GM18502 (cell line): ENCODE measurements around the gene DYNLT1.
"Not testable (repeated sequence)": the region's sequence is repeated elsewhere in the genome, so short reads cannot be mapped to it uniquely, and the experiment has no call there.

Source experiments
- ATAC-seq: cut with Tn5 transposase; IDR thresholded peaks from one replicate; pipeline ENCODE4 v1.9.1; 2021; ENCODE audit warnings: mild to moderate bottlenecking; ENCODE audit not compliant: unreplicated experiment, poor library complexity

The DYNLT1 gene

DNA sequence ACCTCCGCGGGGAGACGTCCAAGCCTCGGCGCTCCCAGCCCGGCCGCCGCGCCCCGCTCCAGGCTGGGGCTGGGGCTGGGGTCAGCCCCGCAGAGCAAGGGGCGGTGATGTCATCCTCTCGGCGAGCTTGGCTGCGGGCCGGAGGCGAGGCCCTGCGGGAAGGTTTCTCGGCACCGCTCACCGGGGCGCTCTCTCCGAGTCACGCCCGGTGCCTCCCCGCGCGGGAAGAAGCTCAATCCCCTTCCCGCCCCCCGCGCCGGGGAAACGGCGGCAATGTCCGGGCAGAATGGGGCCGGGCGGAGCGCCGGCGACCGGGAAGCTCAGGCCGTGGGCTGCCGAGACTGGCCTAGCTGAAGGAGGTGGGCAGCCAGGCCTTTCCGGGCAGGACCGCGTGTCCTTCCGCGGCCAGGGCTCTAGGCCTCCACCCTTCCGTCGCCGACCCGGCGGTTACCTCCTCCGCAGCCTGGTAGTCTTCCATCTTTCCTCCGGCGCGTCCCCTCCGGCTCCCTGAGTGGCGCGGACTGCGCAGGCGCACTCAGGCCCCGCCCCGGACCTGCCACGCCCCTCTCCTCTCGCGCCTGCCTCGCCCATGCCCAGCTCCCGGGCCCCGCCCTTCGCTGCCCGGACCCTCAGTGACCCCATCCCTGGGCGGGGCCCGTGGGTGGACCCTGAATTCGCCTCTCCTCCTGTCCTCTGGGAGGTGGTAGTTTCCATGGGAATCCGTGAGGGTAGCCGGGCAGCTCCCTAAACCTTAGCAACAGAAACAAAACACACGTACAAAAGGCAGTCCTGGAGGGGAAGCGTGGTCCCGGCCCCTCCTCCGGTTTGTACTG lies at the start of gene DYNLT1:
TSS of gene DYNLT1 (minus strand) at position 513 of the 833 bp plus-strand sequence. CDS start at position 478, 35 bp downstream.
- ATAC-seq = peak; percentile 64

DNA sequence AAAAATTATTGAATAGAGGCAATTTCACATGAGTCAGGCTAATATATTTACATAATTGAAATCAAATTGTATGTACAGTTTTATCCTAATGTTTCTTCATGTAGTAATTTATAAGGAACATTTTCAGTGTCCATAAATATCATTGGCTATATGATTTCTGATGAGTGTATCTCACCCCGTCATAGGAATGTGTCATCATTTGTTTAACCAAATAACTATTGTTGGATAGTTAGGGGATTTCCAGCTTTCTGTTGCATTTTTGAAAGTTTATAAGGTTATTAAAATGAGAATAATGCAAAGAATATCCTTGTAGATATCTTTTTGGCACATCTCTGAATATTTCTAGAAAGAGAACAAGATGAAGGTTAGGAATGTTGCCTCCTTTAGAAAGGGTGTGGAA lies 44.3 kb upstream of the DYNLT1 start:
- no peak for ATAC-seq

DNA sequence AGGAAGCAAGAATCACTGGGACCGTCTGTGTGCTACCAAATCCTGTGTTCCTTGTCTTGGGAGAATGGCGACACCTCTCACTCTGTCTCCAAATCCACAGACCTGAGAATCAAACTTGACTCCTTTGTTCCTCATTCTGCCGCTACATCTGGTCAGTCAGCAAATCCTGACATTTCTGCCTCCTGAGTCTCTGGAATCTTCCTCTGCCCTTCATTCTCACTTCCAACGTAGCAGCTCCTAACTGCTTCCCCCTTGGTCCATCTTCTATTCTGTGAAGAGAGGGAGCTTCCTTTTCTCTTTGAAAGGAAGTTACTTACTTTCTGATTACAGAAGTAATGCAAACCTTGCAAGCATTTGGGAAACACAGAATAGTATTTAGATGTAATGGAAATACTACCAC lies 43.0 kb upstream of the DYNLT1 start:
- ATAC-seq = no peak

DNA sequence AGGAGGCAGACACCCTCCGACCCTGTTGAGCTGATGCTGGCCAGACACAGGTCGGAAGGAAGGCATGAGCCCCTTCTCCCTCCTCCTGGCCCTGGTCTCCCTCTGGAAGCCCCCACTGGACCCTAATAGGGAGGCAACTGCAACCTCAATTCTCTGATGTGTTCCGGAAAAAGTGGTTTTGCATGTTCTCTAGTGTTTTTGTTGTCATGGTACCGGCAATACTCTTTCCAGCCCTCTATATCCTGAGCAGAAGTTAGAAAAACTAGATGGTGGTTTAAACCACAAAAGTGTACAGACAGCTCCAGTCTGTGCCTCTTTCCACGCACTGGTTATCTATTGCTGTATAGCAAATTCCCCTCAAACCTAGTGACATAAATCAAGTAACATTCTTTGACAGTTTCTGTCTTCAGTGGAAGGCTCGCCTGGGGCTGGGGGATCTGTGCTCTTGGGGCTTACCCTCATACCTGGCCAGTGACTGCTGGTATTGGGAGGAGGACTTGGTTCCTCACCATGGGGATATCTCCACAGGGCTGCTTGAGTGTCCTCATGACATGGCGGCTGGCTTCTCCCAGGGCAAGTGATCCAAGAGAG lies 42.3 kb upstream of the DYNLT1 start:
- ATAC-seq = peak; percentile 86

DNA sequence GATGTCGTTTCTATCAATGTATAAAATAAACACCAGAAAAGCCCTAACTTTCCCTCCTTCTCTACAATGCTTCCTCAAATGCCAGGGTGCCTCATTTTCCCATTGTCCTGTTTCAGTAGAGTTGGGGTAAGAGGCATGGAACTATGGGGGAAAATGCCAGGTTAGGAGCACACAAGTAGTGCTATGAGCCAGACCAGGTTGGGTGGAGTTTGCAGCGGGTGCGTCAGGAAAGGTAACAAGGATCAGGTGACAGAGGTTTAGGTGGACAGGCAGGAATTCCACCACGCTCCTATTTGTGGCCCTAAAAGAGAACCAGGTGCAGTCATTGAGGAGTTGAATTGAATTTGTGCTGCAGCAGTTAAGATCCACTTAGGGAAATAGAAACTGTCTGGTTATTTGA lies 41.8 kb upstream of the DYNLT1 start:
- no peak for ATAC-seq

DNA sequence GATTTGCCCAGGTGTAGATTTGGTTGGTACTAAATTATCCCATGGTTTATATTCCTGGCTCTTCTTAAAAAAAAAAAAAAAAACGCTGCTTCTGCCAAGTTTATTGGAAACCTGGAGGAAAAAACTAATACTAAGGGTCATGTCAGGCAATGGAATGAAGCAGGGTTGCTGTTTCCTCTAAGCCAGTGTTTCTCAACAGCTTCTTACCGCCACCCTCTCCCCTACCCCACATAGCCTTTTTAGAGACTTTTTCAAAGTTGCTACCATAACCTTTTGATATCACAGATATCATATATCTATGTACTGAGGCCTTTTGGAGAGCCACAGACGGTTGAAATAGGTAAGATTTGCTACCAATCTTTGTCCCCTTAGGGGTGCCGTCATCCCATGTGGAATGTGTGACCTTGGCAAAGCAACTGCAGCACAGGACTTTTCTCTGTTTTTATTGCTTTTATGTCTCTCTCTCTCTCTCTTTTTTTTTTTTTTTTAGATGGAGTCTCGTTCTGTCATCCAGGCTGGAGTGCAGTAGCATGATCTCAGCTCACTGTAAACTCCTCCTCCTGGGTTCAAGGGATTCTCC lies 40.3 kb upstream of the DYNLT1 start:
- ATAC-seq = no peak

DNA sequence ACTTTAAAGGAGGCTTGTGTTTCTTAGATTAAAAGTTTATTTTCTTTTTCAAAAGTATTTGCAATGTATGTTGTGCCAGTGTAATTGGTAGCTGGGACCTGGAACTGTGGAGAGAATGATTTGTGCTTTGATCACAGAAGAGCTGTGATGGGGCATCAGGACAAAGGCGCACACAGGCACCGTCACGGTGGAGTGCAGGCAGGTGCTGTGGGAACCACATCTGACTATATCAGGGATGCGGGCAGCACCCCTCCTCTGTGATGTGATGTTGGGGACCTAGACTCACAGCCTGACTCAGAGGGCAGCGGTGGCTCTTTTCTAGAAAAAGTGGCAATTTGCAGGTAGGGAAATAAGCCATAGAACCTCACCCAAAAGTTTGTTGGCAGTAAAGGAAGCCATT lies 39.8 kb upstream of the DYNLT1 start:
- ATAC-seq = no peak

DNA sequence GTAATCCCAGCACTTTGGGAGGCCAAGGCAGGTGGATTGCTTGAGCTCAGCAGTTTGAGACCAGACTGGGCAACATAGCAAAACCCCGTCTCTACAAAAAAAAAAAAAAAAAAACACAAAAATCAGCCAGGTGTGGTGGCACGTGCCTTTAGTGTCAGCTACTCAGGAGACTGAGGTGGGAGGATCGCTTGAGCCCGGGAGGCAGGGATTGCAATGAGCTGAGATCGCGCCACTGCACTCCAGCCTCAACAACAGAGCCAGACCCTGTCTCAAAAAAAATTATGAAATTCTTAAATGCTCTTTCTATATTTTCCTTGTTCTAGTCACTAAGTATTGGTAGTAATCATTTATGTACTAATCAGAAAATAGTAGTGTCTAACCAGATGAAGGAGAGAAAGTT lies 35.9 kb upstream of the DYNLT1 start:
- no peak for ATAC-seq

DNA sequence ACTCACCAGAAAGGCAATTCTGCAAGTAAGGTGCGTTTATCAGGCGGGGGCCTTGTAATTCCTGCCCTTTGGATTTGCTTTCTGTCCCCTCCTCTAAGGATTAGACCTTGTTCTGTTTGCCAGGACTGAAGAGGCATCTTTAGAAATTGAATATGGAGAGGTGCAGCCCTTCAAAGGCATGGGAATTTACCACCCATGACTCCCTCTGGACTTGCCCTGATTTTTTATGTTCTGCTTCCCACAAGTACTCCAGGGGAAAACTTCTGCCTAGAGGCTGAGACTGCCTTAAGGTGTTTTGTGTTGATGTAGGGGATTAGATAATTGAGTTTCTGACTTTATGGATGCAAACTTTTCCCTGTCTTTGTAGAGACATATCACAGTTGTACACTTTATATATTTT lies 35.5 kb upstream of the DYNLT1 start:
- ATAC-seq = no peak

DNA sequence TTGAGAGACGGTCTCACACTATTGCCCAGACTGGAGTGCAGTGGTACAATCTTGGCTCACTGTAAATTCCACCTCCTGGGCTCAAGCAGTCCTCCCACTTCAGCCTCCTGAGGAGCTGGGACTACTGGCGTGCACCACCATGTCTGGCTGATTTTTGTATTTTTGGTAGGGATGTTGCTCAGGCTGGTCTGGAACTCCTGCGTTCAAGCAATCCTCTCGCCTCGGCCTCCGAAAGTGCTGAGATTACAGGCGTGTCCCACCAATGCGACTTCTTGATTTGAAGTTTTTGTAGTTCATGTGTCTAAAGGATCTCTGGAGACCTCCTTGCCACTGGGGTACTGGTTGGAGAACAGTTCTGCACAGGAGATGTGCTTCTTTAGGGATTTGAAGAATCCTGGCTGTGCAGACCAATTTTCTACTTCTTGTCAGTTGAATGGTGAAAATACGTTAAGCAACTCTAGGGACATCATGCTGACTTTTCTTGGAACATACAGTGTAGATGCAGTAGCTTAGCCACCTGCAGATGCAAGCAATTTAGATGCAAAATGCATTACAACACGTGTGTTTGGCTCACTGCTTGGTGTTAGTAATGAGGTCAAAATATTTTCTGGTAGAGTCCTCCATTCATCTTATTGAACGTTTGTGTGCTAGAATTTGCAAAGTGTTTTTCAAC lies 33.5 kb upstream of the DYNLT1 start:
- no peak for ATAC-seq

DNA sequence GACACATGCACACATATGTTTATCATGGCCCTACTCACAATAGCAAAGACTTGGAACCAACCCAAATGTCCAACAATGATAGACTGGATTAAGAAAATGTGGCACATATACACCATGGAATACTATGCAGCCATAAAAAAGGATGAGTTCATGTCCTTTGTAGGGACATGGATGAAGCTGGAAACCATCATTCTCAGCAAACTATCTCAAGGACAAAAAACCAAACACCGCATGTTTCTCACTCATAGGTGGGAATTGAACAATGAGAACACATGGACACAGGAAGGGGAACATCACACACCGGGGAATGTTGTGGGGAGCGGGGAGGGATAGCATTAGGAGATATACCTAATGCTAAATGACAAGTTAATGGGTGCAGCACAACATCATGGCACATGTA lies 32.6 kb upstream of the DYNLT1 start:
- ATAC-seq = not testable (repeated sequence)

DNA sequence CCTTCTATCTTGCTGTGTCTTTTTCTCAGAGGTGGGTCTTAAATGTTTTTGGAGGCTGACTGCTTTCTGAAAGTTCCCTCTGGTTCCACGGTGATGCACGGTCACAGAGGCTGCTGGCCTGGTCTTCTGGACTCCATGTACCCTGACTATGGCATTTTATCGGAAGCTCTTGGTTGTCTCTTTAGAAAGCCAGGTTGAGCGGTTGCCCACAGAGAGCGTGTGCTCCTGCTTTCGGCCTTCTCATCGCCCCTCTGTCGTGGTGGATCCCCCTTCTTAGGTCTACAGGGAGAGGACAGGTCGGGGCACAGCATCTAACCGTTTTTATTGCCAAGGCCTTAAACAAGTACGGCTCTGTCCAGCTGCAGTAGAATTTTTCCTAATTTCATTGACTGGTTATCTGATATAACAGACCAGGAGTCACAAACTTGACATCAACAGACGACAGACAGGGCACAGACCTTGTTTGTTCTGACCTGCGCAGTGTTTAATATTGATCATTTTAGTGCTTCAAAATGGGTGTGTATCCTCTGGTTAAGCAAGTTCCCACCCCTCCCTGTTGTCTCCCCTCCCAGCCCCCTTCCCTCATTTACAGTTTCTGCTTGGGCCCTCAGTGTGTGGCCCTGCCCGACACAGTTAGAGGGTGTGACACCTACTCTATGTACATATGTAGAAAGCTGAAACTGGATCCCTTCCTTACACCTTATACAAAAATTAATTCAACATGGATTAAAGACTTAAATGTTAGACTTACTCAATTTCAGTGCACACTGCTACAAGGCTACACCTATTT lies 30.0 kb upstream of the DYNLT1 start:
- ATAC-seq = no peak

DNA sequence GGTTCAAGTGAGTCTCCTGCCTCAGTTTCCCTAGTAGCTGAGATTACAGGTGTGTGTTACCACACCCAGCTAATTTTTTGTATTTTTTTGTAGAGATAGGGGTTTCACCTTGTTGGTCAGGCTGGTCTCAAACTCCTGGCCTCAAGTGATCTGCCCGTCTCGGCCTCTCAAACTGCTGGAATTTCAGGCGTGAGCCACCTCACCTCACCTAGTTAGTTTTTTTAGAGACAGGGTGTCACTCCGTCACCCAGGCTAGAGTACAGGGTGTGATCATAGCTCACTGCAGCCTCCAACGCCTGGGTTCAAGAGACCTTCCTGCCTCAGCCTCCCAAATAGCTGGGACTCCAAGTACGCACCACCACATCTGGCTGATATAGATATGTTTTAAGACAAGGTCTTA lies 28.2 kb upstream of the DYNLT1 start:
- no peak for ATAC-seq

DNA sequence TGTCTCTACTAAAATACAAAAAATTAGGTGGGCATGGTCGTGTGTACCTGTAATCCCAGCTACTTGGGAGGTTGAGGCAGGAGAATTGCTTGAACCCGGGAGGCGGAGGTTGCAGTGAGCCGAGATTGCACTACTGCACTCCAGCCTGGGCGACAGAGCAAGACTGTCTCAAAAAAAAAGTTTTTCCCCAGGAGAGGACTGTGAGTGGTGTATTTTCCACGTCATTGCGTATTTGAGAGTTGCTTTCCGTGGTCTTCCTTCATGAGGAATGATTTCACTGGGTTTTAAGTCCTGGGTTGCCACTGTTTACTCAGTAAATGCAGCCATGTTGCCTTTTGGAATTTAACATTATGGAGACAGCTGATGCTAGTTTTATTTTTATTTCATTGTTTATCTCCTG lies 27.6 kb upstream of the DYNLT1 start:
- not testable (repeated sequence) for ATAC-seq

DNA sequence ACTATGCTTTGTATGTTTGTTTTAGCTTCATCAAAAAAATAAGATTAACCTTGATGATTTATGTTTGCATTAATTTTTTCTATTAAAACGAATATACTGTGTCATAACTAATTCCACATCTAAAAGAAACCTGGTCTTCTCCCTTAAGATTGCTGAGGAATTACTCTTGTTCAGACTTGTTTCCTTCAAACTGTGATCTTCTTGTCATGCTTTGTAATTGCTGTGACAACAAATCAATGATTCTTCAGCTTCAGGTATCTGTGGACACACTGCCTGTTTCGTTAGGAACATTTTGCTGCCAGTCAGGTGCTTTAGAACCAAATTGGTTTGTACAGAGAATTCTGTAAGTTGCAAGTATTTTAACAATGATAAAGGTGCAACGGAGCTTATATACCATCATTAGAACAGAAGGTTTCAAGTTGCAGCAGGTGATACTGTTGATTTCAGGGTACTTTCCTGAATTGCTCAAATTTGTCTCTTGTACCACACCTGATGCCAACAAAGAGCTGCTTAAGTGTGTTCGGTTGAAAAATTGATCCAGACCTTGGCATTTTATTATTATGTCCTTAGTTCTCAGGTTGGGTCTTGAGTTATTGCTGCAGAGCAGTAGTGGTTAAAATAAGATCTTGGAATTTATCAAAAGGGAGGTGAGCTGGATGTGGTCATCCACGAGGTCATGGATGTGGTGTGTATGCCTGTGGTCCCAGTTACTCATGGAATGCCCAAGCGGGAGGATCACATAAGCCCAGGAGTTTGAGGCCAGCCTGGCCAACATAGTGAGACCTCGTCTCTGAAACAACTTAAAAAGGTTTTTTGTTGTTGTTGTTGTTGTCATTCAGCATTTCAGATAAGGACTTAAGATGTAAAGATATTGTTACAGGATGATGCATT lies 24.8 kb upstream of the DYNLT1 start:
- no peak for ATAC-seq

DNA sequence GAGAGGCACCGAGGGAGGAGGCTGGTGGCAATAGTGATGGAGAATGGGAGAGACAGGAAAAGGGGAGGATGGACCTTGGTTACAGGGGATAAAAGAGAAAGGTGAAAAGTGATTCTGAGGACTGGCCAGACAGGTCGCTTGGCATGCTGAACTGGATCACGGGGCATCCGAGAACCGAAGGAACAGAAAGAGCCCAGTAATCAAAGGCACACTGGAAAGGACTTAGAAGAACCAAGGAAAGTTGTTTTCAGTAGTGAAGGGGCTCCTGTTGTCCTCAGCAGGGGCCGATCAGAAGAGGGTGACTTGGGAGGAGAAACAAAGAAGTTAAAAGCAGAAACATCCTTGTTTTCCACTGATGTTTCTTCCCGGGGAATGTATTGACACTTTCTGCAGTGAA lies 24.2 kb upstream of the DYNLT1 start:
- ATAC-seq = no peak

DNA sequence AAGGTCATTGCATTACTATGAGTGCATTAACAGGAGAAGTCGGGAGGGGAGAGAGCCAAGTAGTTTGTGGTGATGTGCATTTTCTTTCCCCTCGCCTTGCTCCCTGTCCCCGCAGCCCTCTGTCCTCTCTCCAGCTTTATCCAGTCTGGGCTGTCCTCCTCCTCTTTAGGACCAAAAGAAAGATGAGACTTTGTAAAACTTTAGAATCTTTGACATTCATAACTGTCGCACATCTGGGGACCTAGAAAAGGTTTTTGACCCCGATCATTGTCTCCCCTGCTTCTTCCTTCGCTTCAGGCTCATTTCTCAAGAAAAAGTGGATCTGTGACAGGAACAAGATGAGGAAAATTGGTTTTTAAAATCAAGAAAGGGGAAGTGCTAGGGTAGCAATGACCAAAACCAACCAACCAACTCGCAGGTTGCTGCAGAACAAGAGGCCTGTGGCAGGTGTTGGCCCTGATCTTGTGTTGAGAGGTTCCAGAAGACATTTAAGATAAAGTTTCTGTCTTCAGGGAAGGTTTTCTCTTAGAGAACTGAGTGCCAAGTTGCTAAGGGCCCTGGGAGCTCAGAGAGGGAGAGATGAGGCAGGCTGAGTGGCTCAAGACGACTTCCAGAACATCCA lies 22.9 kb upstream of the DYNLT1 start:
- ATAC-seq = no peak

DNA sequence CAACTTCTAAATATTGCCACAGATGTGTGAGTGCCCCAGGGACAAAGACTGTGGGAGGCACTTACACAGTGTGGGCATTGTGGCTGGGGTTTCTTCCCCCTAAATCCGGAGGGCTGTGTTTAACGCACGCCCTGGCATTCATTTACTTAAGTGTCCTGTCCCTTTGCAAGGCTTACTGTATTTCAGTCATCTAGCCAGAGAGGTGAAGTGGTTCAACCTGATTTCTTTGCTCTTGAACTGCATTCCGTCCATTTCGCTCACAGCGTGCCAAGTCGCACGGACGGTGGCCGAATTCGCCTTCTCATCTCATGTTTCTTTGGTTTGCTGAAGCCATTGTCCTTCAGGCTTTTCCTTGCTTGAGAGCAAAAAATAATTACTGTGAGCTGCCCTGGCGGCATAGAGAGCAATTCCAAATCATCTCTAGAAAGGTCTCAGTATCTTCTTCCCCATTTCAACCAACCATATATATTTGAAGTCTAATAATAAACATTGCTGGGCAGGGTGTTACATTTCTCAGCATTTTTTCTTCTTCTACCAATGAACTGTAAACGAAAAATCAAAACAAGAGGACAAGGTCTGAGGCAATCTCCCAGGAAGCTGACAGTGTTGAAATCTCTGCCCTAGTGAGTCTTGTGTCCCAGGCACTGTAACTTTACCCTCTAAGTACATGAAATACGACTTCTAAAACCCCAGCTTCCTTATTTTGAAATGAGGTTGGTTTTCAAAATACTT lies 22.3 kb upstream of the DYNLT1 start:
- ATAC-seq = no peak
